Glutamatergic neuron (in vitro differentiated cells): ENCODE results near the gene ISCA2. TPM values are rescaled to one million over a fixed set of nuclear protein-coding genes. Genes with fewer than 3 reads are reported as not detected.
"Not testable (repeated sequence)": the region's sequence is repeated elsewhere in the genome, so short reads cannot be mapped to it uniquely, and the experiment has no call there.

Source experiments
- DNase-seq: peaks from one replicate; pipeline ENCODE4 v3.0.0; 2022
- H3K27ac Mint-ChIP-seq: one replicate; pipeline ENCODE4 v1.8.0; 2020; ENCODE audit warnings: mild to moderate bottlenecking, mixed read lengths, inconsistent platforms; ENCODE audit not compliant: unreplicated experiment
- H3K27me3 Mint-ChIP-seq: one replicate; pipeline ENCODE4 v1.8.0; 2020; ENCODE audit warnings: mild to moderate bottlenecking, moderate library complexity, mixed read lengths, inconsistent platforms; ENCODE audit not compliant: unreplicated experiment
- H3K36me3 Mint-ChIP-seq: one replicate; pipeline ENCODE4 v1.8.0; 2020; ENCODE audit warnings: mild to moderate bottlenecking, mixed read lengths, inconsistent platforms; ENCODE audit not compliant: unreplicated experiment
- H3K4me1 Mint-ChIP-seq: one replicate; pipeline ENCODE4 v1.8.0; 2020; ENCODE audit warnings: mild to moderate bottlenecking, low read depth, mixed read lengths, inconsistent platforms; ENCODE audit not compliant: unreplicated experiment
- H3K4me3 Mint-ChIP-seq: one replicate; pipeline ENCODE4 v1.8.0; 2020; ENCODE audit warnings: mild to moderate bottlenecking, mixed read lengths, inconsistent platforms; ENCODE audit not compliant: unreplicated experiment
- H3K9me3 Mint-ChIP-seq: one replicate; pipeline ENCODE4 v1.8.0; 2020; ENCODE audit warnings: mild to moderate bottlenecking, moderate library complexity, mixed read lengths, inconsistent platforms; ENCODE audit not compliant: unreplicated experiment
- CTCF ChIP-seq: fragments of 200-600 bp; sonication (generic); IDR thresholded peaks from one replicate; pipeline ENCODE4 v1.5.0; 2021; ENCODE audit not compliant: partially characterized antibody, unreplicated experiment
- total RNA-seq: library from RNA; stranded (reverse); fragmentation: NEBNext Ultra II Directional; extraction: Animal tissue kit (Norgen Biotek cat#: 25700); gene quantifications from one replicate; pipeline ENCODE4 v1.2.1, GENCODE V29; 2021; ENCODE audit not compliant: unreplicated experiment

ISCA2 gene
- total RNA-seq, 1 donor from 2014 or later: 14.8 TPM

GRCh38 chr14:74532246-74532645 is 38.7 kb downstream of the ISCA2 start:
- peaks cover 3% of the 10 kb centered on the region for H3K4me1 Mint-ChIP-seq
- H3K27ac Mint-ChIP-seq: no peak overlapping the region

GRCh38 chr14:74533576-74533975 is 40.0 kb downstream of the ISCA2 start:
- Mint-ChIP-seq H3K36me3 (no peaks in the 10 kb centered on the region), H3K9me3 (peaks cover 1% of the 10 kb centered on the region), H3K27me3 (peaks cover 3% of the 10 kb centered on the region), H3K27ac (no peak overlapping the region), H3K4me1 (peaks cover 3% of the 10 kb centered on the region), H3K4me3 (no peak overlapping the region)
- no peak for DNase-seq
- no peak for TF ChIP-seq CTCF

More at GRCh38 chr14:74532246-74532645, 38.7 kb downstream of the ISCA2 start:
- no peak for DNase-seq
- Mint-ChIP-seq H3K36me3 (no peaks in the 10 kb centered on the region), H3K27me3 (peaks cover 3% of the 10 kb centered on the region), H3K4me3 (no peak overlapping the region), H3K9me3 (peaks cover 1% of the 10 kb centered on the region)
- no peak for TF ChIP-seq CTCF

- H3K4me1 Mint-ChIP-seq: peaks cover 3% of the 10 kb centered on the region
- no peak overlapping the region for H3K4me3 Mint-ChIP-seq
Measured at GRCh38 chr14:74535756-74536325, 42.3 kb downstream of the ISCA2 start.

GRCh38 chr14:74536336-74536735 is 42.8 kb downstream of the ISCA2 start:
- H3K4me3 Mint-ChIP-seq, H3K36me3 Mint-ChIP-seq, H3K27me3 Mint-ChIP-seq, H3K27ac Mint-ChIP-seq, H3K9me3 Mint-ChIP-seq, H3K4me1 Mint-ChIP-seq, DNase-seq: not testable (repeated sequence)

More at GRCh38 chr14:74535756-74536325, 42.3 kb downstream of the ISCA2 start:
- H3K27me3 Mint-ChIP-seq: peaks cover 2% of the 10 kb centered on the region
- no peak overlapping the region for H3K27ac Mint-ChIP-seq
- TF ChIP-seq CTCF: no peak
- H3K36me3 Mint-ChIP-seq: no peaks in the 10 kb centered on the region
- DNase-seq: no peak
- peaks cover 4% of the 10 kb centered on the region for H3K9me3 Mint-ChIP-seq

GRCh38 chr14:74538411-74539391 is 45.1 kb downstream of the ISCA2 start:
- DNase-seq: no peak
- Mint-ChIP-seq H3K36me3 (no peaks in the 10 kb centered on the region), H3K27me3 (peaks cover 1% of the 10 kb centered on the region), H3K9me3 (peaks cover 3% of the 10 kb centered on the region), H3K27ac (no peak overlapping the region), H3K4me3 (no peak overlapping the region), H3K4me1 (peaks cover 3% of the 10 kb centered on the region)
- TF ChIP-seq CTCF: no peak
